Endometrium (tissue), 2 donors: ENCODE measurements around the gene PCDH15.

ENCODE experiments used
- FAIRE-seq: peaks from 2 replicates; lab custom pipeline; 2012; peaks lifted over from hg19 to GRCh38; lab: Jason Lieb, UNC
- donor health status: control.
- donor health status: control.

PCDH15 gene

GRCh38 chr10:53843736-53844362 lies 957.2 kb downstream of the PCDH15 start:
- FAIRE-seq = peak; percentile 91

GRCh38 chr10:53841483-53842145 lies 959.4 kb downstream of the PCDH15 start:
- FAIRE-seq = no peak

GRCh38 chr10:53840653-53841052 lies 960.4 kb downstream of the PCDH15 start:
- no peak for FAIRE-seq

GRCh38 chr10:53839440-53840039 lies 961.5 kb downstream of the PCDH15 start:
- FAIRE-seq = peak; percentile 97

- FAIRE-seq = no peak
Observed at GRCh38 chr10:53836638-53837037, 964.4 kb downstream of the PCDH15 start.

- FAIRE-seq = no peak
Observed at GRCh38 chr10:53833908-53834307, 967.1 kb downstream of the PCDH15 start.

GRCh38 chr10:53827261-53827660 lies 973.8 kb downstream of the PCDH15 start:
- FAIRE-seq = no peak

GRCh38 chr10:53808677-53809372 lies 992.2 kb downstream of the PCDH15 start:
- no peak for FAIRE-seq

- no peak for FAIRE-seq
Observed at GRCh38 chr10:53786236-53786900, 1014.7 kb downstream of the PCDH15 start.

GRCh38 chr10:53771701-53772100 lies 1029.3 kb downstream of the PCDH15 start:
- no peak for FAIRE-seq

- FAIRE-seq = no peak
Observed at GRCh38 chr10:53770903-53771302, 1030.1 kb downstream of the PCDH15 start.

- FAIRE-seq = no peak
Observed at GRCh38 chr10:53765311-53765710, 1035.7 kb downstream of the PCDH15 start.

GRCh38 chr10:53754596-53755250 lies 1046.3 kb downstream of the PCDH15 start:
- no peak for FAIRE-seq
